ENCODE measurements around the gene ABCC1. TPM values are rescaled to one million over a fixed set of nuclear protein-coding genes. Genes with fewer than 3 reads are reported as not detected.

Gene ABCC1
- total and polyA plus RNA-seq, 2 of the 4 experiments (the other 2 are of a cell fraction) = 39.4 to 66.0 TPM

DNA sequence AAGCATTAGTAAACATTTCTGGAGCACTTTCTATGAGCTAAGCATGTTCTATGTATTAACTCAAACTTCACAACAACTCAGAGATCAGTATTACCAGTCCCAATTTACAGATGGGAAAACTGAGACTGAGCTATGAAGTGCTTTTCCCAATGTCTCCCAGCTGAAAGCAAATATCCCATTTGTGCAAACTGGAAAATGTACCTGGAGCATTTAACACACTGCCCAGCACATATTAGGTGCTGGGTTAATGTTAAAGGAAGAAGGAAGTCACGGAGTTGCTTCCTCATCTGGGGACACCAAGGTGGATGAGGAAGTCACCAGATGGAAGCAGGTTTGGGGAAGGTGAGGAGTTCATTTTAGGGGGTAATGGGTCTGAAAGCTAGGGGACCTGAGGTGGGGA, 207.8 kb downstream of the ABCC1 start:
- Histone ChIP-seq H4K8ac (ENCODE audit: low read depth in 2 of 2, low read length in 2 of 2) (no peak overlapping the region), H4K5ac (ENCODE audit: low read depth, low read length) (no peak overlapping the region), H3K9ac (ENCODE audit: low read depth, low read length) (no peak overlapping the region), H3K4me2 (ENCODE audit: low read depth, low read length) (no peak overlapping the region), H2AK5ac (ENCODE audit: low read depth, low read length) (no peak overlapping the region), H3K27ac (ENCODE audit: insufficient read depth, low read length) (no peak overlapping the region), H3K56ac (ENCODE audit: extremely low read depth, insufficient read depth, low read length) (no peak overlapping the region), H2BK15ac (ENCODE audit: low read depth, low read length) (no peak overlapping the region), H3K36me3 (ENCODE audit: control insufficient read depth, insufficient read depth, low read length) (peaks cover 3% of the 10 kb centered on the region; the same call in 1 of the 2 replicates), H2BK20ac (ENCODE audit: low read depth, low read length) (no peak overlapping the region), H3K4me1 (ENCODE audit: control insufficient read depth, insufficient read depth, low read length) (no peaks in the 10 kb centered on the region), H3K27me3 (ENCODE audit: control insufficient read depth, insufficient read depth, low read length) (no peaks in the 10 kb centered on the region), H3K4ac (ENCODE audit: low read depth, low read length) (no peak overlapping the region), H2BK5ac (ENCODE audit: low read depth, low read length, poor library complexity, severe bottlenecking) (no peak overlapping the region), H3K79me1 (ENCODE audit: low read depth in 1 of 2, low read length in 2 of 2) (no peaks in the 10 kb centered on the region), H2AK9ac (replicated peaks; ENCODE audit: low read depth, low read length, poor library complexity) (no peak overlapping the region), H3K14ac (replicated peaks; ENCODE audit: low read depth, low read length) (no peak overlapping the region), H3K4me3 (ENCODE audit: insufficient read depth, low read depth, low read length) (no peak overlapping the region), H3K18ac (ENCODE audit: low read depth, low read length) (no peak overlapping the region), H4K91ac (ENCODE audit: insufficient read depth, low read depth, low read length) (no peak overlapping the region), H3K9me1 (ENCODE audit: insufficient read depth, low read length) (no peaks in the 10 kb centered on the region), H4K20me1 (ENCODE audit: insufficient read depth, low read length) (no peaks in the 10 kb centered on the region; the same call in 1 of the 2 replicates), H3K23ac (ENCODE audit: low read depth, low read length) (no peak overlapping the region), H3K9me3 (ENCODE audit: control insufficient read depth, insufficient read depth, low read length) (peaks cover 17% of the 10 kb centered on the region), H2AFZ (replicated peaks; ENCODE audit: low read length, poor library complexity) (no peak overlapping the region), H2BK120ac (ENCODE audit: low read depth, low read length) (no peak overlapping the region)
- no peak for TF ChIP-seq FOS (IDR thresholded peaks at IDR 0.05; ENCODE audit: low read depth, low read length)
- TF ChIP-seq MAFK (IDR thresholded peaks at IDR 0.05; ENCODE audit: low read depth, low read length) = no peak
- TF ChIP-seq, protein P1, sequence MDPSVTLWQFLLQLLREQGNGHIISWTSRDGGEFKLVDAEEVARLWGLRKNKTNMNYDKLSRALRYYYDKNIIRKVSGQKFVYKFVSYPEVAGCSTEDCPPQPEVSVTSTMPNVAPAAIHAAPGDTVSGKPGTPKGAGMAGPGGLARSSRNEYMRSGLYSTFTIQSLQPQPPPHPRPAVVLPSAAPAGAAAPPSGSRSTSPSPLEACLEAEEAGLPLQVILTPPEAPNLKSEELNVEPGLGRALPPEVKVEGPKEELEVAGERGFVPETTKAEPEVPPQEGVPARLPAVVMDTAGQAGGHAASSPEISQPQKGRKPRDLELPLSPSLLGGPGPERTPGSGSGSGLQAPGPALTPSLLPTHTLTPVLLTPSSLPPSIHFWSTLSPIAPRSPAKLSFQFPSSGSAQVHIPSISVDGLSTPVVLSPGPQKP (IDR thresholded peaks at IDR 0.05; ENCODE audit: borderline replicate concordance, low read depth, low read length) = no peak
- TF ChIP-seq CHD1 (IDR thresholded peaks at IDR 0.05; ENCODE audit: low read depth, low read length) = no peak
- no peak for TF ChIP-seq RFX5 (IDR thresholded peaks at IDR 0.05; ENCODE audit: low read depth, low read length)
- TF ChIP-seq NFE2L2 (IDR thresholded peaks at IDR 0.05; ENCODE audit: low read depth, low read length) = no peak
- TF ChIP-seq RAD21 (IDR thresholded peaks at IDR 0.05; ENCODE audit: low read length) = no peak
- TF ChIP-seq BHLHE40 (IDR thresholded peaks at IDR 0.05; ENCODE audit: low read depth, low read length) = no peak
- no peak for TF ChIP-seq SMC3 (IDR thresholded peaks at IDR 0.05; ENCODE audit: low read depth, low read length)
- no peak for TF ChIP-seq RCOR1 (IDR thresholded peaks at IDR 0.05; ENCODE audit: insufficient replicate concordance, low read length)
- TF ChIP-seq MXI1 (IDR thresholded peaks at IDR 0.05; ENCODE audit: borderline replicate concordance, low read depth, low read length) = no peak
- TF ChIP-seq POLR2A (IDR thresholded peaks at IDR 0.05; ENCODE audit: low read depth, low read length) = no peak
- TF ChIP-seq, protein P2, sequence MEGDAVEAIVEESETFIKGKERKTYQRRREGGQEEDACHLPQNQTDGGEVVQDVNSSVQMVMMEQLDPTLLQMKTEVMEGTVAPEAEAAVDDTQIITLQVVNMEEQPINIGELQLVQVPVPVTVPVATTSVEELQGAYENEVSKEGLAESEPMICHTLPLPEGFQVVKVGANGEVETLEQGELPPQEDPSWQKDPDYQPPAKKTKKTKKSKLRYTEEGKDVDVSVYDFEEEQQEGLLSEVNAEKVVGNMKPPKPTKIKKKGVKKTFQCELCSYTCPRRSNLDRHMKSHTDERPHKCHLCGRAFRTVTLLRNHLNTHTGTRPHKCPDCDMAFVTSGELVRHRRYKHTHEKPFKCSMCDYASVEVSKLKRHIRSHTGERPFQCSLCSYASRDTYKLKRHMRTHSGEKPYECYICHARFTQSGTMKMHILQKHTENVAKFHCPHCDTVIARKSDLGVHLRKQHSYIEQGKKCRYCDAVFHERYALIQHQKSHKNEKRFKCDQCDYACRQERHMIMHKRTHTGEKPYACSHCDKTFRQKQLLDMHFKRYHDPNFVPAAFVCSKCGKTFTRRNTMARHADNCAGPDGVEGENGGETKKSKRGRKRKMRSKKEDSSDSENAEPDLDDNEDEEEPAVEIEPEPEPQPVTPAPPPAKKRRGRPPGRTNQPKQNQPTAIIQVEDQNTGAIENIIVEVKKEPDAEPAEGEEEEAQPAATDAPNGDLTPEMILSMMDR (conservative IDR thresholded peaks at IDR 0.05; ENCODE audit: low read depth, low read length) = no peak
- no peak for TF ChIP-seq CEBPB (IDR thresholded peaks at IDR 0.05; ENCODE audit: low read depth, low read length)
- no peak for TF ChIP-seq MAZ (IDR thresholded peaks at IDR 0.05; ENCODE audit: borderline replicate concordance, low read depth, low read length)
- TF ChIP-seq, protein P3, sequence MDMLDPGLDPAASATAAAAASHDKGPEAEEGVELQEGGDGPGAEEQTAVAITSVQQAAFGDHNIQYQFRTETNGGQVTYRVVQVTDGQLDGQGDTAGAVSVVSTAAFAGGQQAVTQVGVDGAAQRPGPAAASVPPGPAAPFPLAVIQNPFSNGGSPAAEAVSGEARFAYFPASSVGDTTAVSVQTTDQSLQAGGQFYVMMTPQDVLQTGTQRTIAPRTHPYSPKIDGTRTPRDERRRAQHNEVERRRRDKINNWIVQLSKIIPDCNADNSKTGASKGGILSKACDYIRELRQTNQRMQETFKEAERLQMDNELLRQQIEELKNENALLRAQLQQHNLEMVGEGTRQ (IDR thresholded peaks at IDR 0.05; ENCODE audit: low read depth, low read length) = no peak
- no CpG with 5 or more reads among the region's 1 CpG for WGBS, 2 experiments (ENCODE audit: extremely low coverage in 2 of 2, insufficient read length in 1 of 2)
- intact Hi-C loops (cut with micrococcal nuclease) = no loop called here
- in situ Hi-C loops (cut with MboI; ENCODE audit: low sequenced_read_pairs) = no loop called here
- ATAC-seq (ENCODE audit: low read depth) = no peak
- BruUV-seq (replicated peaks) = no TSS peak
- dilution Hi-C loops (cut with HindIII; ENCODE audit: low sequenced_read_pairs, unreplicated experiment) = no loop called here
- CTCF ChIA-PET = interaction anchor here (0.7 kb wide), 1 partner anchor 31 kb away, joined by 3 read pairs; no protein-coding TSS in a partner anchor
- POLR2A ChIA-PET (ENCODE audit: unreplicated experiment) = no interaction called here
- DNase-seq = no peak

Measured in IMR-90 (cell line).